ENCODE results near the gene DOK1. TPM values are rescaled to one million over a fixed set of nuclear protein-coding genes. Genes with fewer than 3 reads are reported as not detected.

DOK1 gene
- total and polyA plus RNA-seq, 4 donors: 17.7 to 37.3 (median 26.6) TPM

DNA sequence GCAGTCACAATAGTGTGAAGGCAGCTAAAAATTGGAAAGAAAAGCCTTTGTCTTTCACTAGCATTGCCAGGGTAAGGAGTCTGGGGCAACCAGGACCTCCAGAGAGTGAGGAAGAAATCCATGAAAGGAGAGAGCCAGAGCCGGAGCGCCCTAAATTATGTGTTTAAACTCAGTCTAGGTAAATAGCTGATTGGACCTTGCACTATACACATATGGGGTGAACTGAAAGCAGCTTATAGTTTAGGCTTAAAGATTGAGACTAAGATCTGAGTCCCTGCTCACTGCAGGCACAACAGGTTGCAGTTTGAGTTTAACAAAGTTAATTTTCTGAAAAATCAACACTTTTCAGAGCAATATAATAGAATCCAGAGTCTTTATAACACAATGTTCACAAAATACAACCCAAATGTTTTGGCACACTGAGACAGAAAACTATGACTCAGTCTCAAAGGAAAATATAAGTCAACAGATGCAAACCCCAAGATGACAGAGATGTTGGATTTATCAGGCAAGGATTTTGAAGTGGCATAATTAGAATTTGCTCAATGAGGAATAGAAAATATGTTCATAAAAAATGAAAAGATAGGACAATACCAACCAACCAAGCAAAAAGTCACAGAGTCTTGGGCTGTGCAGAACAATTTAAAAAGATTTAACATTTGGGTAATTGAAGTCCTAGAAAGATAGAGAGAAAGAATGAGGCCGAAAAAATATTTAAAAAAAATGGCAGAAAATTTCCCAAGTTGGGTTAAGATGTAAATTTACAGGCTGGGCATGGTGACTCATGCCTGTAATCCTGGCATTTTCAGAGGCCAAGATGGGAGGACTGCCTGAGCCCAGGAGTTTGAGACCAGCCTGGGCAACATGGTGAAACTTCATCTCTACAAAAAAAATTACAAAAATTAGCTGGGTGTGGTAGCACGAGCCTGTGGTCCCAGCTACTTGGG lies 39.6 kb downstream of the DOK1 start:
- no peak overlapping the region for H3K4me3 ChIP-seq
- H3K27ac ChIP-seq (ENCODE audit: low read depth in 1 of 2, low read length in 1 of 2): no peak overlapping the region
- peaks cover 0 to 13% (median 9%) of the 10 kb centered on the region in 3 donors for H3K27me3 ChIP-seq (ENCODE audit: control insufficient read depth in 3 of 3, insufficient read depth in 3 of 3, low read length in 2 of 3)
- H3K4me1 ChIP-seq (ENCODE audit: control insufficient read depth in 5 of 5, insufficient read depth in 5 of 5, low read length in 5 of 5): no peaks in the 10 kb centered on the region
- H3K36me3 ChIP-seq (ENCODE audit: control insufficient read depth in 4 of 4, insufficient read depth in 4 of 4, low read length in 4 of 4): no peaks in the 10 kb centered on the region
- TF ChIP-seq, protein P1, sequence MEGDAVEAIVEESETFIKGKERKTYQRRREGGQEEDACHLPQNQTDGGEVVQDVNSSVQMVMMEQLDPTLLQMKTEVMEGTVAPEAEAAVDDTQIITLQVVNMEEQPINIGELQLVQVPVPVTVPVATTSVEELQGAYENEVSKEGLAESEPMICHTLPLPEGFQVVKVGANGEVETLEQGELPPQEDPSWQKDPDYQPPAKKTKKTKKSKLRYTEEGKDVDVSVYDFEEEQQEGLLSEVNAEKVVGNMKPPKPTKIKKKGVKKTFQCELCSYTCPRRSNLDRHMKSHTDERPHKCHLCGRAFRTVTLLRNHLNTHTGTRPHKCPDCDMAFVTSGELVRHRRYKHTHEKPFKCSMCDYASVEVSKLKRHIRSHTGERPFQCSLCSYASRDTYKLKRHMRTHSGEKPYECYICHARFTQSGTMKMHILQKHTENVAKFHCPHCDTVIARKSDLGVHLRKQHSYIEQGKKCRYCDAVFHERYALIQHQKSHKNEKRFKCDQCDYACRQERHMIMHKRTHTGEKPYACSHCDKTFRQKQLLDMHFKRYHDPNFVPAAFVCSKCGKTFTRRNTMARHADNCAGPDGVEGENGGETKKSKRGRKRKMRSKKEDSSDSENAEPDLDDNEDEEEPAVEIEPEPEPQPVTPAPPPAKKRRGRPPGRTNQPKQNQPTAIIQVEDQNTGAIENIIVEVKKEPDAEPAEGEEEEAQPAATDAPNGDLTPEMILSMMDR (IDR thresholded peaks at IDR 0.05; ENCODE audit: control extremely low read depth, extremely low read depth): no peak
- ATAC-seq (ENCODE audit: insufficient read depth, low FRiP score): no peak
- H3K9me3 ChIP-seq (ENCODE audit: control insufficient read depth in 4 of 4, insufficient read depth in 3 of 4, low read length in 3 of 4): no peaks in the 10 kb centered on the region
- no peak overlapping the region for H3K9ac ChIP-seq (ENCODE audit: insufficient read depth in 1 of 2, low read length in 2 of 2)
- WGBS, 2 donors: 81 to 88% methylated on average over 4 of the region's 4 CpGs
- no peak for DNase-seq

DNA sequence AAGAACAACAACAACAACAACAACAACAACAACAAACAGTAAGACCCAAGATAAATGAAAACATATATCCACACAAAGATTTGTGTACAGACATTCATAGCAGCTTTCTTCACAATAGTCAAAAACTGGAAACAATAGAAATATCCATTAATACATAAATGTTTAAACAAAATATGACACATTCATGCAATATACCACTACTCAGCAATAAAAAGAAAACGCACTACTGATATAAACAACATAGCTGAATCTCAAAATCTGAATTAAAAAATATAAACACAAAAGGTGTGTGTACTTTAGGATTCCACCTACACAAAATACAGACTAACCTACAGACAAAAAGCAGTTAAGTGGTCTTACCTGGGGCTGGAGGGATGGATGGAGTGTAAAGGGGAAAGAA lies 42.1 kb downstream of the DOK1 start:
- TF ChIP-seq, protein P1 (IDR thresholded peaks at IDR 0.05; ENCODE audit: control extremely low read depth, extremely low read depth): no peak
- Histone ChIP-seq H3K27me3 (ENCODE audit: control insufficient read depth in 3 of 3, insufficient read depth in 3 of 3, low read length in 2 of 3) (peaks cover 0 to 15% (median 7%) of the 10 kb centered on the region in 3 donors), H3K4me3 (no peak overlapping the region), H3K27ac (ENCODE audit: low read depth in 1 of 2, low read length in 1 of 2) (no peak overlapping the region), H3K9ac (ENCODE audit: insufficient read depth in 1 of 2, low read length in 2 of 2) (no peak overlapping the region), H3K36me3 (ENCODE audit: control insufficient read depth in 4 of 4, insufficient read depth in 4 of 4, low read length in 4 of 4) (no peaks in the 10 kb centered on the region), H3K9me3 (ENCODE audit: control insufficient read depth in 4 of 4, insufficient read depth in 3 of 4, low read length in 3 of 4) (no peaks in the 10 kb centered on the region), H3K4me1 (ENCODE audit: control insufficient read depth in 5 of 5, insufficient read depth in 5 of 5, low read length in 5 of 5) (no peaks in the 10 kb centered on the region)
- DNase-seq: no peak
- 63 to 79% methylated on average over 1 of the region's 1 CpG for WGBS, 2 donors
- no peak for ATAC-seq (ENCODE audit: insufficient read depth, low FRiP score)

DNA sequence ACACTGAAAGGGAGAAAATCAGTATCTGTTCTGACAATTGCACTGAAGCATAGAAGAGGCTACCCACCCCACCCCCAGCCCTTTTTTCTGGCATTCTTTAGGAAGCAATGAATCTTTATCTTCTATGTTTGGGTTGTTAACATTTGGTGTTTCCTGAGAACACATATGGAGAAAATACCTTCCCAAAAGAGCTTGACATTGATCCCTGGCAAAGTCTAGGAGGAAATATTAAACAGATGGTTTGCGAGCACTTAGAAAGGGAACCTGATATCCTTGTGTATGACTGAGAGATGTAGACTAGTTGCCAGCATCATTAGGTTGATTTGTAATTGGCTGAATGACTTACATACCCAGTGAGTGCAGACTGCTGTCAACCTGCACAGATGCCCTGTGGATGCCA lies 42.9 kb downstream of the DOK1 start:
- WGBS, 2 donors: 65 to 86% methylated on average over 1 of the region's 1 CpG
- peaks cover 0 to 16% (median 13%) of the 10 kb centered on the region in 3 donors for H3K27me3 ChIP-seq (ENCODE audit: control insufficient read depth in 3 of 3, insufficient read depth in 3 of 3, low read length in 2 of 3)

More for the DNA sequence above, 42.9 kb downstream of the DOK1 start:
- Histone ChIP-seq H3K36me3 (ENCODE audit: control insufficient read depth in 4 of 4, insufficient read depth in 4 of 4, low read length in 4 of 4) (no peaks in the 10 kb centered on the region), H3K4me1 (ENCODE audit: control insufficient read depth in 5 of 5, insufficient read depth in 5 of 5, low read length in 5 of 5) (no peaks in the 10 kb centered on the region), H3K9ac (ENCODE audit: insufficient read depth in 1 of 2, low read length in 2 of 2) (no peak overlapping the region), H3K4me3 (no peak overlapping the region), H3K27ac (ENCODE audit: low read depth in 1 of 2, low read length in 1 of 2) (no peak overlapping the region), H3K9me3 (ENCODE audit: control insufficient read depth in 4 of 4, insufficient read depth in 3 of 4, low read length in 3 of 4) (no peaks in the 10 kb centered on the region)
- ATAC-seq (ENCODE audit: insufficient read depth, low FRiP score) (no peak), DNase-seq (no peak)
- TF ChIP-seq, protein P1 (IDR thresholded peaks at IDR 0.05; ENCODE audit: control extremely low read depth, extremely low read depth): no peak

Measured in lung (tissue), 12 donors.